GM18508 (cell line): Measurements from ENCODE around the gene MAML2.

Source experiments
- ATAC-seq: cut with Tn5 transposase; IDR thresholded peaks from one replicate; pipeline ENCODE4 v1.9.1; 2021; ENCODE audit warnings: moderate number of reproducible peaks; ENCODE audit not compliant: insufficient read depth, unreplicated experiment

The MAML2 gene

GRCh38 chr11:96319898-96320656 lies 22.9 kb downstream of the MAML2 start:
- ATAC-seq: no peak

GRCh38 chr11:96318850-96319249 lies 24.1 kb downstream of the MAML2 start:
- no peak for ATAC-seq

- ATAC-seq: no peak
Observed at GRCh38 chr11:96318399-96318798, 24.6 kb downstream of the MAML2 start.

- no peak for ATAC-seq
Observed at GRCh38 chr11:96317985-96318384, 25.0 kb downstream of the MAML2 start.

GRCh38 chr11:96317571-96317970 lies 25.4 kb downstream of the MAML2 start:
- ATAC-seq: no peak

- no peak for ATAC-seq
Observed at GRCh38 chr11:96316869-96317268, 26.1 kb downstream of the MAML2 start.

GRCh38 chr11:96315476-96315875 lies 27.5 kb downstream of the MAML2 start:
- ATAC-seq: no peak

GRCh38 chr11:96314326-96315020 lies 28.5 kb downstream of the MAML2 start:
- ATAC-seq: no peak

GRCh38 chr11:96313163-96313562 lies 29.8 kb downstream of the MAML2 start:
- no peak for ATAC-seq

GRCh38 chr11:96311120-96311568 lies 31.9 kb downstream of the MAML2 start:
- no peak for ATAC-seq

- ATAC-seq: no peak
Observed at GRCh38 chr11:96310236-96310635, 32.8 kb downstream of the MAML2 start.

- ATAC-seq: no peak
Observed at GRCh38 chr11:96309643-96310017, 33.4 kb downstream of the MAML2 start.

GRCh38 chr11:96309016-96309642 lies 33.9 kb downstream of the MAML2 start:
- no peak for ATAC-seq

GRCh38 chr11:96307776-96308140 lies 35.2 kb downstream of the MAML2 start:
- ATAC-seq: no peak

- ATAC-seq: no peak
Observed at GRCh38 chr11:96306933-96307775, 35.8 kb downstream of the MAML2 start.

- no peak for ATAC-seq
Observed at GRCh38 chr11:96306600-96306932, 36.4 kb downstream of the MAML2 start.

- ATAC-seq: no peak
Observed at GRCh38 chr11:96306071-96306470, 36.9 kb downstream of the MAML2 start.

- ATAC-seq: no peak
Observed at GRCh38 chr11:96303980-96304379, 39.0 kb downstream of the MAML2 start.

GRCh38 chr11:96303064-96303463 lies 39.9 kb downstream of the MAML2 start:
- ATAC-seq: no peak

GRCh38 chr11:96301818-96302217 lies 41.2 kb downstream of the MAML2 start:
- ATAC-seq: no peak
